OCI-LY7 (cell line): ENCODE results near the gene CGRRF1. TPM values are rescaled to one million over a fixed set of nuclear protein-coding genes. Genes with fewer than 3 reads are reported as not detected.

Experiments used
- BruUV-seq: library from RNA; stranded (reverse); fragments of 400-500 nt; replicated peaks from 2 replicates; lab custom pipeline; 2021; lab: Mats Ljungman, UMichigan
- CTCF ChIA-PET: fragments of 300-600 bp; sonication (Branson Sonifier 250); formaldehyde crosslinking; loops from one replicate; lab custom pipeline; 2022; ENCODE audit warnings: antibody characterized with exemption; ENCODE audit not compliant: unreplicated experiment; lab: Charles Lee
- POLR2A ChIA-PET: fragments of 300-600 bp; sonication (Branson Sonifier 250); formaldehyde crosslinking; loops from one replicate; lab custom pipeline; 2022; ENCODE audit warnings: antibody characterized with exemption; lab: Charles Lee
- DNase-seq: peaks from one replicate; pipeline ENCODE4 v3.0.0-alpha.2; 2015; ENCODE audit warnings: low spot score
- H2AFZ ChIP-seq: fragments of 200-600 bp; sonication (generic), shearing (Covaris generic); 2 replicates; pipeline ENCODE4 v1.6.1; 2014; ENCODE audit warnings: mild to moderate bottlenecking, antibody characterized with exemption, low read length, moderate library complexity
- H3K27ac ChIP-seq: fragments of 200-600 bp; sonication (generic); 2 replicates; pipeline ENCODE4 v1.5.1; 2014; ENCODE audit warnings: mixed run types, low read depth, mild to moderate bottlenecking, moderate library complexity, low read length, inconsistent platforms; ENCODE audit not compliant: poor library complexity, severe bottlenecking
- H3K36me3 ChIP-seq: fragments of 200-600 bp; sonication (generic); 2 replicates; pipeline ENCODE4 v1.6.1; 2014; ENCODE audit warnings: mild to moderate bottlenecking, antibody characterized with exemption, low read length, moderate library complexity, mixed read lengths; ENCODE audit not compliant: insufficient read depth
- H3K4me1 ChIP-seq: fragments of 200-600 bp; sonication (generic); 2 replicates; pipeline ENCODE4 v1.5.1; 2014; ENCODE audit warnings: mild to moderate bottlenecking, low read length; ENCODE audit not compliant: insufficient read depth, poor library complexity, severe bottlenecking
- H3K4me2 ChIP-seq: fragments of 200-600 bp; sonication (generic); 2 replicates; pipeline ENCODE4 v1.6.1; 2014; ENCODE audit warnings: mild to moderate bottlenecking, low read length
- H3K4me3 ChIP-seq: fragments of 200-600 bp; sonication (generic); 2 replicates; pipeline ENCODE4 v1.5.1; 2014; ENCODE audit warnings: mild to moderate bottlenecking, low read depth, low read length; ENCODE audit not compliant: poor library complexity, severe bottlenecking
- H3K79me2 ChIP-seq: fragments of 200-600 bp; sonication (generic); 2 replicates; pipeline ENCODE4 v1.6.1; 2016; ENCODE audit warnings: low read depth, mild to moderate bottlenecking, low read length, moderate library complexity, mixed read lengths; ENCODE audit not compliant: insufficient read depth
- H3K9me2 ChIP-seq: fragments of 200-600 bp; sonication (generic); 2 replicates; pipeline ENCODE4 v1.6.1; 2016; ENCODE audit warnings: mild to moderate bottlenecking, low read length, mixed read lengths; ENCODE audit not compliant: insufficient read depth
- H3K9me3 ChIP-seq: fragments of 200-600 bp; sonication (generic); 2 replicates; pipeline ENCODE4 v1.6.1; 2014; ENCODE audit warnings: mild to moderate bottlenecking, mixed run types, low read length, mixed read lengths
- H4K20me1 ChIP-seq: fragments of 200-600 bp; sonication (generic); 2 replicates; pipeline ENCODE4 v1.6.1; 2014; ENCODE audit warnings: mild to moderate bottlenecking, antibody characterized with exemption, low read length, moderate library complexity, mixed read lengths; ENCODE audit not compliant: insufficient read depth
- EZH2phosphoT487 ChIP-seq: fragments of 200-600 bp; sonication (generic); IDR thresholded peaks from 2 replicates; pipeline ENCODE4 v1.6.1; 2018; ENCODE audit warnings: low read depth, borderline replicate concordance, mild to moderate bottlenecking, mixed run types, antibody characterized with exemption, low read length, moderate library complexity, mixed read lengths
- intact Hi-C: fragments of 100-400 bp; cut with micrococcal nuclease; formaldehyde crosslinking; loops from one replicate; pipeline ENCODE4 v1.10.0; 2022; ENCODE audit not compliant: unreplicated experiment
- total RNA-seq, 2 experiments: library from RNA; depleted of rRNA in 1 of 2; stranded (reverse); fragments of >200 nt in 1 of 2; shearing (Covaris generic) in 1 of 2; gene quantifications; 2 replicates each; pipeline ENCODE4 v1.2.3, GENCODE V29; 2014 to 2022
- TF ChIP-seq, protein P1 (sequence below): fragments of 200-600 bp; sonication (generic); conservative IDR thresholded peaks from 2 replicates; pipeline ENCODE4 v1.5.1; 2014; ENCODE audit warnings: mild to moderate bottlenecking, antibody characterized with exemption, low read length, moderate library complexity, mixed read lengths

The CGRRF1 gene
- total RNA-seq, 2 experiments from 2014 or later = 8.4 to 13.4 TPM

DNA sequence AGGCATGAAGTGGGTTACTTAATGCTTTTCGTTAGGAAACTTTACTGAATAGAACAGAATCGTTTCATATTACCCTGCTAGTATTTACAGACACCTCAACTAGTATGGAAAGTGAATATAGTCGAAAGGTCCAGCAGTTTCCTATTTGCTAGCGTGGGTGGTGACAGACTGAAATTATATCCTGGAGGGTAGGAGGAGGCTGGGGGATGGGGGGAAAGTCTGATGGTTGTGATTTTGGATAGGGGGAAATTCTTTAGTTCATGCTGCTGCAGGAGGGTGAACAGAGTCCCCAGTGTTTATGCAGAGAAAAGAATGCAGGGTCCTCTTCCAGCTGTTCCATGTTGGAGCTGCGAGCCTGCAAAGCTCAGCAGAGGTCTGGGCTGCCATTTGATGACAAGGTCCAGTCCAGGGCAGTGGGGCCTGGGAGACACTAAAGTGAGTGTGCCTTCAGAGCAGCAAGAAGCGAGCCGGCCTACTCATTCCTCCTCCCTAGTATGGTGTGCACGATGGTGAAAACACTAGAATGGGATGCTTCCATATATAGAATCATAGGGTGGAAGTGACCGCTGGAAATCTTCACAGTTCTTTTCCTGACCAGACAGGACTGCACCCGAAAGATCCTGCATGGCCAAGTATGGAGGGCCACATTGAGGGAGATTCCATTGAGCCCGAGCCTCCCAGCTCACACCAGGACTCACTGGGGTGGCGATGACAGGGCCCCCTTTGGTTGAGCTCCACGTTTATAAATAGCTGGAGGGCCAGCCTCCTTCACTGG, 59.3 kb downstream of the CGRRF1 start:
- intact Hi-C loops = loop anchor here (5.0 to 10.0 kb wide), 2 partner anchors 204 to 333 kb away; partner anchors contain the start of gene GCH1
- Histone ChIP-seq H3K79me2 (no peaks in the 10 kb centered on the region), H2AFZ (no peak overlapping the region), H3K27ac (no peak overlapping the region), H3K9me3 (peaks cover 7% of the 10 kb centered on the region; the same call in 1 of the 2 replicates), H3K9me2 (no peaks in the 10 kb centered on the region), H3K4me2 (no peak overlapping the region), H3K4me1 (peaks cover 33% of the 10 kb centered on the region), H4K20me1 (peaks cover 8% of the 10 kb centered on the region; the same call in 1 of the 2 replicates), H3K36me3 (no peaks in the 10 kb centered on the region), H3K4me3 (no peak overlapping the region)
- no peak for DNase-seq
- ChIA-PET POLR2A (interaction anchor here (0.9 kb wide), 1 partner anchor 11 kb away, joined by 6 read pairs; no protein-coding TSS in a partner anchor), CTCF (no interaction called here)
- TF ChIP-seq EZH2phosphoT487 = no peak
- TF ChIP-seq, protein P1, sequence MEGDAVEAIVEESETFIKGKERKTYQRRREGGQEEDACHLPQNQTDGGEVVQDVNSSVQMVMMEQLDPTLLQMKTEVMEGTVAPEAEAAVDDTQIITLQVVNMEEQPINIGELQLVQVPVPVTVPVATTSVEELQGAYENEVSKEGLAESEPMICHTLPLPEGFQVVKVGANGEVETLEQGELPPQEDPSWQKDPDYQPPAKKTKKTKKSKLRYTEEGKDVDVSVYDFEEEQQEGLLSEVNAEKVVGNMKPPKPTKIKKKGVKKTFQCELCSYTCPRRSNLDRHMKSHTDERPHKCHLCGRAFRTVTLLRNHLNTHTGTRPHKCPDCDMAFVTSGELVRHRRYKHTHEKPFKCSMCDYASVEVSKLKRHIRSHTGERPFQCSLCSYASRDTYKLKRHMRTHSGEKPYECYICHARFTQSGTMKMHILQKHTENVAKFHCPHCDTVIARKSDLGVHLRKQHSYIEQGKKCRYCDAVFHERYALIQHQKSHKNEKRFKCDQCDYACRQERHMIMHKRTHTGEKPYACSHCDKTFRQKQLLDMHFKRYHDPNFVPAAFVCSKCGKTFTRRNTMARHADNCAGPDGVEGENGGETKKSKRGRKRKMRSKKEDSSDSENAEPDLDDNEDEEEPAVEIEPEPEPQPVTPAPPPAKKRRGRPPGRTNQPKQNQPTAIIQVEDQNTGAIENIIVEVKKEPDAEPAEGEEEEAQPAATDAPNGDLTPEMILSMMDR = no peak
- BruUV-seq = no TSS peak

DNA sequence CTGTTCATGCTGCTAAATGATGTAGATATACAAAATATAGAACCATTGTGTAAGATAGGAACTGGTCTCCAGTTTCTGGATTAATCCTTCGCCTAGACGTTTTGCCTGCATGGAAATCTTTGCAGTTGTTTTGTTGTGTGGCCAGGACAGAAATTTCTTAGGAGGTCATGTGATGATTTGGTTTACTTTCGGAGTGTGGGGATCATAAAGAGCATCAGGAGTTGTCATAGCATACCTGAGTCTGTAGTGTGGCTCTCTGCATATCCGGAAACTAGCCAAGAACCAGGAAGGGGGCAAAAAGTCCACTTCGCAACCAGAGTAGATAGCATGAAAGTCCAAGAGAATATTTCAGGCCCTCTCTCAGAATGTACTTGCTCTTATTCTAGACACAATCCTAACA, 60.3 kb downstream of the CGRRF1 start:
- Histone ChIP-seq H2AFZ (no peak overlapping the region), H3K4me2 (no peak overlapping the region), H3K36me3 (no peaks in the 10 kb centered on the region), H3K9me3 (peaks cover 7% of the 10 kb centered on the region; the same call in 1 of the 2 replicates), H3K9me2 (no peaks in the 10 kb centered on the region), H4K20me1 (no peaks in the 10 kb centered on the region), H3K27ac (no peak overlapping the region), H3K4me3 (no peak overlapping the region), H3K79me2 (no peaks in the 10 kb centered on the region), H3K4me1 (peaks cover 23% of the 10 kb centered on the region)
- ChIA-PET CTCF (no interaction called here), POLR2A (no interaction called here)
- TF ChIP-seq, protein P1 = no peak
- TF ChIP-seq EZH2phosphoT487 = no peak
- BruUV-seq = no TSS peak
- DNase-seq = no peak
- intact Hi-C loops = no loop called here
